SK-N-DZ (cell line): ENCODE data around the gene CDH13.
A peak's percentile ranks its signal among the peaks of the same experiment; 100 is the strongest.

Experiments
- DNase-seq: peaks from one replicate; pipeline ENCODE4 v3.0.0-alpha.2; 2015; ENCODE audit warnings: low spot score

The CDH13 gene

GRCh38 chr16:82628088-82628423 is 1.3 kb downstream of the CDH13 start:
- DNase-seq: no peak

GRCh38 chr16:82628711-82629110 is 1.9 kb downstream of the CDH13 start:
- no peak for DNase-seq

- no peak for DNase-seq
Observed at GRCh38 chr16:82629441-82630027, 2.8 kb downstream of the CDH13 start.

GRCh38 chr16:82630219-82630618 is 3.5 kb downstream of the CDH13 start:
- no peak for DNase-seq

- DNase-seq: no peak
Observed at GRCh38 chr16:82630688-82631087, 3.9 kb downstream of the CDH13 start.

- DNase-seq: no peak
Observed at GRCh38 chr16:82631701-82632685, 5.2 kb downstream of the CDH13 start.

GRCh38 chr16:82633964-82634600 is 7.3 kb downstream of the CDH13 start:
- DNase-seq: peak; percentile 6

- DNase-seq: no peak
Observed at GRCh38 chr16:82634955-82635610, 8.3 kb downstream of the CDH13 start.

GRCh38 chr16:82636485-82636884 is 9.7 kb downstream of the CDH13 start:
- no peak for DNase-seq

GRCh38 chr16:82636958-82637357 is 10.2 kb downstream of the CDH13 start:
- no peak for DNase-seq

- no peak for DNase-seq
Observed at GRCh38 chr16:82638095-82638798, 11.5 kb downstream of the CDH13 start.

- DNase-seq: no peak
Observed at GRCh38 chr16:82639263-82639662, 12.5 kb downstream of the CDH13 start.

- peak; percentile 44 for DNase-seq
Observed at GRCh38 chr16:82639666-82640336, 13.0 kb downstream of the CDH13 start.

GRCh38 chr16:82641336-82641984 is 14.7 kb downstream of the CDH13 start:
- DNase-seq: no peak

- no peak for DNase-seq
Observed at GRCh38 chr16:82643136-82643535, 16.4 kb downstream of the CDH13 start.

GRCh38 chr16:82643936-82644630 is 17.3 kb downstream of the CDH13 start:
- no peak for DNase-seq

GRCh38 chr16:82646504-82646903 is 19.7 kb downstream of the CDH13 start:
- no peak for DNase-seq

- no peak for DNase-seq
Observed at GRCh38 chr16:82649766-82650165, 23.0 kb downstream of the CDH13 start.

GRCh38 chr16:82650804-82651203 is 24.0 kb downstream of the CDH13 start:
- no peak for DNase-seq
